Tibial nerve (tissue), 4 donors: ENCODE results near the gene HEPACAM2. TPM values are rescaled to one million over a fixed set of nuclear protein-coding genes. Genes with fewer than 3 reads are reported as not detected.

Experiments
- DNase-seq, 2 donors: peaks; one replicate each; pipeline ENCODE4 v3.0.0-alpha.2; 2019; ENCODE audit warnings: low spot score in 2 of 2
- H3K27ac ChIP-seq, 4 donors: fragments of 200-600 bp; sonication (generic) in 3 of 4; one replicate each; pipeline ENCODE4 v1.5.1; 2017 to 2019; ENCODE audit warnings: mild to moderate bottlenecking in 1 of 4
- H3K27me3 ChIP-seq, 2 donors: fragments of 200-600 bp; sonication (generic) in 1 of 2; one replicate each; pipeline versions ENCODE4 v1.5.1 to v1.6.0; 2017 to 2019
- H3K36me3 ChIP-seq, 3 donors: fragments of 200-600 bp; sonication (generic); one replicate each; pipeline ENCODE4 v1.5.1; 2018 to 2019
- H3K4me1 ChIP-seq, 4 donors: fragments of 200-600 bp; sonication (generic) in 3 of 4; one replicate each; pipeline ENCODE4 v1.5.1; 2017 to 2019
- H3K4me3 ChIP-seq, 4 donors: fragments of 200-600 bp; sonication (generic) in 3 of 4; one replicate each; pipeline ENCODE4 v1.5.1; 2017 to 2019; ENCODE audit warnings: mild to moderate bottlenecking in 1 of 4, moderate library complexity in 1 of 4
- H3K9me3 ChIP-seq, 4 donors: fragments of 200-600 bp; sonication (generic) in 3 of 4; one replicate each; pipeline ENCODE4 v1.5.1; 2017 to 2019
- EP300 ChIP-seq, 2 donors: sonication (generic); formaldehyde crosslinking; IDR thresholded peaks; one replicate each; pipeline ENCODE4 v1.6.1; 2017; ENCODE audit warnings: antibody characterized with exemption in 2 of 2, mild to moderate bottlenecking in 1 of 2
- POLR2A ChIP-seq, 2 donors: fragments of 450-650 bp; IDR thresholded peaks; one replicate each; pipeline ENCODE4 v1.6.1; 2017; ENCODE audit warnings: antibody characterized with exemption in 2 of 2, mild to moderate bottlenecking in 2 of 2, moderate library complexity in 2 of 2
- WGBS, 2 donors: methylation state at CpG; one replicate each; pipeline ENCODE4 v1.1.5; 2018; 5-methylcytosine and 5-hydroxymethylcytosine counted together
- total RNA-seq, 4 donors: library from RNA; depleted of rRNA; stranded (reverse); fragments of >200 nt; gene quantifications; one replicate each; pipeline ENCODE4 v1.1.0, GENCODE V29; 2016
- TF ChIP-seq, protein P1 (sequence below), 5 experiments: fragments of 200-600 bp in 3 of 5; fragments of 450-650 bp in 2 of 5; sonication (generic) in 3 of 5; IDR thresholded peaks; one replicate each; pipeline ENCODE4 v1.5.1; 2016 to 2019; ENCODE audit warnings: antibody characterized with exemption in 5 of 5, mild to moderate bottlenecking in 3 of 5, moderate library complexity in 2 of 5

The HEPACAM2 gene
- total RNA-seq, 4 donors from 2014 or later, result not detected

DNA sequence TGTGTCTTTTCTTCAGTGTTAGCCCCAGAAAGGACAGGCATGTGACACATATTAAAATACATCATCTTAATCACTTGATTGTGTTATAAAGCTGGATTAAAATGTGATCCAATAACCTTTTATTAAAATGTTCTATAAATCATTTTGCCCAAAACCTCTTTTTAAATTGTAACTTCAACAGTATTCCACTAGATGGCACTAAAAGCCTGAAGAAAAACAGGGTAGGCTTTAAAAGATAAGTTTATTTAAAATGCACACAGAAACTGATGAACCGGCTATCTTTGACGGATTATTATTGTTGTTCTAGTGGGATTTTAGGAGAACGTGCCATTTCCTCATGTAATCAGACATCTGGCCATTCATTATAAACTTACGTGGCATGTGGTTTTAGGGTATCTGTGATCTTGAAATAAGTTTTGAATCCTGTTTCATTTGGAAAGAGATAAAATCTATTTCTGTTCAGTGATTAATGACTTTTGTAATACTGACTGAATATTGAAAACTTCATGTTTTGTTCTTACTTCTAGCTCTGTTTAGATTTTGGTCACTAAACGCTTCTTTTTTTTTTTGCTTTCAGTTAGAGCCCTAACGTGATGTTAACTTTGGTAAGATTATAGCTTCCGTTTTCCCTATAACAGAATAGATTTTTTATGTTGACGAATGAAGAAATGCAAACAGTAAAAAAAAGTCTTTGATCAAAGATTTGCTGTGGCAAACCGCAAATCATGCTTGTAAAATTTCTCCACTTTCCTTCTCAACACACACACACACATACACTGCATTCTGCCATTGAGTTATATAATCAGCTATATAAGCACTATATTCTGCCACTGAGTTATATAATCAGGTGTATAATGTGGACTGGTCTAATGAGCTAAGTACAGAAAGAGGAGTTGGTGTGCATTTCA is 19.5 kb upstream of the HEPACAM2 start:
- Histone ChIP-seq H3K9me3 (no peaks in the 10 kb centered on the region), H3K36me3 (peaks cover 0 to 7% (median 0%) of the 10 kb centered on the region in 3 donors), H3K4me1 (peaks cover 0 to 10% (median 0%) of the 10 kb centered on the region in 4 donors), H3K27ac (no peak overlapping the region), H3K27me3 (no peaks in the 10 kb centered on the region), H3K4me3 (no peak overlapping the region)
- no peak for DNase-seq
- TF ChIP-seq, protein P1, sequence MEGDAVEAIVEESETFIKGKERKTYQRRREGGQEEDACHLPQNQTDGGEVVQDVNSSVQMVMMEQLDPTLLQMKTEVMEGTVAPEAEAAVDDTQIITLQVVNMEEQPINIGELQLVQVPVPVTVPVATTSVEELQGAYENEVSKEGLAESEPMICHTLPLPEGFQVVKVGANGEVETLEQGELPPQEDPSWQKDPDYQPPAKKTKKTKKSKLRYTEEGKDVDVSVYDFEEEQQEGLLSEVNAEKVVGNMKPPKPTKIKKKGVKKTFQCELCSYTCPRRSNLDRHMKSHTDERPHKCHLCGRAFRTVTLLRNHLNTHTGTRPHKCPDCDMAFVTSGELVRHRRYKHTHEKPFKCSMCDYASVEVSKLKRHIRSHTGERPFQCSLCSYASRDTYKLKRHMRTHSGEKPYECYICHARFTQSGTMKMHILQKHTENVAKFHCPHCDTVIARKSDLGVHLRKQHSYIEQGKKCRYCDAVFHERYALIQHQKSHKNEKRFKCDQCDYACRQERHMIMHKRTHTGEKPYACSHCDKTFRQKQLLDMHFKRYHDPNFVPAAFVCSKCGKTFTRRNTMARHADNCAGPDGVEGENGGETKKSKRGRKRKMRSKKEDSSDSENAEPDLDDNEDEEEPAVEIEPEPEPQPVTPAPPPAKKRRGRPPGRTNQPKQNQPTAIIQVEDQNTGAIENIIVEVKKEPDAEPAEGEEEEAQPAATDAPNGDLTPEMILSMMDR (IDR thresholded peaks at IDR 0.05), result peak; percentile 36 to 66 (median 53)
- TF ChIP-seq POLR2A (IDR thresholded peaks at IDR 0.05) (no peak), EP300 (IDR thresholded peaks at IDR 0.05) (no peak)
- 40 to 47% methylated on average over 9 of the region's 9 CpGs for WGBS, 2 donors

DNA sequence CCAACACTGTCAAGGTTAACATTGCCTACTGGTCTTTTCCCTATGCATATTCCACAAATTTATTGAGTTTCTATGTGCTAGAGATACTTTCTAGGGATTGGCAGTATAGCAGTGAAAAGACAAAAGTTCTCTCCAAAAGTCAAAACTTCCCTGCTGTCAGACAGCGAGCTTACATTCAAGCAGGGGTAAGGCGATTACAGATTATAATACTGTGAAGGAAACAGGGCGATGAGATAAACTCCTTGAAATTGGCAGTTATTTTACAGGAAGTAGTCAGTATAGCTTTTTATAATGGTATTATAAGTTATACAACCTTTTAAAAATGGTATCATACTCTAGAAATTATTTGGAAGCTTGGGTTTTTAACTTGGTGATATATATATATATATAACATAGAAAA is 15.8 kb upstream of the HEPACAM2 start:
- DNase-seq, result no peak
- TF ChIP-seq EP300 (IDR thresholded peaks at IDR 0.05) (no peak), POLR2A (IDR thresholded peaks at IDR 0.05) (no peak)
- TF ChIP-seq, protein P1 (IDR thresholded peaks at IDR 0.05), result no peak
- WGBS, 2 donors, result 94 to 98% methylated on average over 3 of the region's 3 CpGs
- no peaks in the 10 kb centered on the region for H3K9me3 ChIP-seq
- no peak overlapping the region for H3K27ac ChIP-seq
- no peak overlapping the region for H3K4me3 ChIP-seq
- peaks cover 0 to 14% (median 0%) of the 10 kb centered on the region in 3 donors for H3K36me3 ChIP-seq
- peaks cover 0 to 10% (median 0%) of the 10 kb centered on the region in 4 donors for H3K4me1 ChIP-seq
- no peaks in the 10 kb centered on the region for H3K27me3 ChIP-seq

- DNase-seq, result no peak
- TF ChIP-seq, protein P1 (IDR thresholded peaks at IDR 0.05), result no peak
- TF ChIP-seq EP300 (IDR thresholded peaks at IDR 0.05) (no peak), POLR2A (IDR thresholded peaks at IDR 0.05) (no peak)
- 83 to 84% methylated on average over 4 of the region's 4 CpGs for WGBS, 2 donors
- no peak overlapping the region for H3K4me3 ChIP-seq
- H3K4me1 ChIP-seq, result no peaks in the 10 kb centered on the region
- H3K36me3 ChIP-seq, result peaks cover 0 to 14% (median 0%) of the 10 kb centered on the region in 3 donors
- no peak overlapping the region for H3K27ac ChIP-seq
- no peaks in the 10 kb centered on the region for H3K9me3 ChIP-seq
- H3K27me3 ChIP-seq, result no peaks in the 10 kb centered on the region
Measured at GRCh38 chr7:93239824-93240223, 13.6 kb upstream of the HEPACAM2 start.

DNA sequence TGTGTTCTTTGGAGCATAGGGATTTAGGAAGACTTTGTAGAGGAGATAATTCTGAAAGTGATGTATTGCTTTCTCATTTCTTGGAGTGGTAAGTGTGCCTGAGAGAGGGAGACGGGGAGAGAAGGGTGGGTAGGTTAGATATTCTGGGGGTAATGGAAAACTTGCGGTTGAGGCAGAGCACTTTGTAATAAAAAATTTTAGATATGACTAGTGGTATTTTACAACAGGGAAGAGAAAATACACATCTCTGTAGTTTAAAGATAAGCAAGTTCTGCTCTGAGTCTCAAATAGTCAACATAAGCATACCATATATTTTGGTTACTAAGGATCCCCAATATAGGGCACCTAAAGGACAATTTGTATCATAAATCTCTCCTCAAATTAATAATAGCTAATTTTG is 12.5 kb upstream of the HEPACAM2 start:
- H3K4me3 ChIP-seq, result no peak overlapping the region
- H3K9me3 ChIP-seq, result no peaks in the 10 kb centered on the region
- peaks cover 0 to 14% (median 0%) of the 10 kb centered on the region in 3 donors for H3K36me3 ChIP-seq
- TF ChIP-seq, protein P1 (IDR thresholded peaks at IDR 0.05), result no peak
- no peak for TF ChIP-seq EP300 (IDR thresholded peaks at IDR 0.05)
- no peak for TF ChIP-seq POLR2A (IDR thresholded peaks at IDR 0.05)
- peaks cover 0 to 9% (median under 1%) of the 10 kb centered on the region in 4 donors for H3K4me1 ChIP-seq
- no peak overlapping the region for H3K27ac ChIP-seq
- H3K27me3 ChIP-seq, result no peaks in the 10 kb centered on the region
- 83 to 86% methylated on average over 2 of the region's 2 CpGs for WGBS, 2 donors
- DNase-seq, result no peak

- Histone ChIP-seq H3K27me3 (no peaks in the 10 kb centered on the region), H3K36me3 (peaks cover 0 to 14% (median 0%) of the 10 kb centered on the region in 3 donors), H3K27ac (no peak overlapping the region), H3K4me1 (peaks cover 0 to 15% (median 4%) of the 10 kb centered on the region in 4 donors), H3K9me3 (no peaks in the 10 kb centered on the region), H3K4me3 (no peak overlapping the region)
- TF ChIP-seq EP300 (IDR thresholded peaks at IDR 0.05), result no peak
- 72 to 77% methylated on average over 4 of the region's 4 CpGs for WGBS, 2 donors
- no peak for DNase-seq
Measured at GRCh38 chr7:93238131-93238530, 11.9 kb upstream of the HEPACAM2 start.
